ENCODE results near the gene CDH11.

DNA sequence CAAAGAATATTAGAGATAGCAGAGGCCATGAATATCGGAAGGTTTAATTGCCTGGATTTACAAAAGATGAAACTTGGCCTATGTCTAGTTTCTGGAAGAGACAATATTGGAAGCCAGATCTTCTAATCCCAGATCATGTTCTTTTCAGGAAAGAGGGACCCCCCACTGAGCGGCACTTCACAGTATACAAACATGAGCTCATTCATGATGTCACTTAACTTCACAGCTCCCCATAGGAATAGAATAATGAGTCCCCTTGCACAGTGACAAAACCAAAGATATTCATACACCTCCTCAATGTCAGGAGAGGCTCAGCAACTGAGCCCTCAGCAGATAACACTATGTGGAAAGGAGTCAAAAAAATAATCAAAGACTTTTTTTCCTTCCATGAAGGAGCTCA, 147.5 kb downstream of the CDH11 start:
- no peak for TF ChIP-seq NFYB (IDR thresholded peaks at IDR 0.05; ENCODE audit: extremely low read depth, insufficient read length)
- TF ChIP-seq ZSCAN32 (CRISPR knock-in tag; IDR thresholded peaks at IDR 0.05), result no peak
- no peak for TF ChIP-seq BACH1 (tag; IDR thresholded peaks at IDR 0.05)

Measured in K562 (cell line).